Vagina (tissue), 2 donors: Measurements from ENCODE around the gene MBTPS1.

Experiments
- POLR2A ChIP-seq, 2 donors: fragments of 450-650 bp; IDR thresholded peaks; one replicate each; pipeline ENCODE4 v1.6.1; 2017; ENCODE audit warnings: antibody characterized with exemption in 2 of 2, mild to moderate bottlenecking in 2 of 2, moderate library complexity in 2 of 2
- POLR2AphosphoS5 ChIP-seq, 2 donors: sonication (generic); formaldehyde crosslinking; IDR thresholded peaks; one replicate each; pipeline ENCODE4 v1.9.0; 2017; ENCODE audit warnings: antibody characterized with exemption in 2 of 2, mild to moderate bottlenecking in 2 of 2, low read depth in 1 of 2; ENCODE audit not compliant: insufficient read depth in 1 of 2
- TF ChIP-seq, protein P1 (sequence below), 3 experiments: fragments of 450-650 bp in 2 of 3; fragments of 200-600 bp in 1 of 3; sonication (generic) in 1 of 3; IDR thresholded peaks; one replicate each; pipeline ENCODE4 v1.5.1; 2017 to 2019; ENCODE audit warnings: antibody characterized with exemption in 3 of 3, mild to moderate bottlenecking in 2 of 3, moderate library complexity in 2 of 3

GRCh38 chr16:84033251-84034195 lies 83.2 kb downstream of the MBTPS1 start:
- TF ChIP-seq, protein P1, sequence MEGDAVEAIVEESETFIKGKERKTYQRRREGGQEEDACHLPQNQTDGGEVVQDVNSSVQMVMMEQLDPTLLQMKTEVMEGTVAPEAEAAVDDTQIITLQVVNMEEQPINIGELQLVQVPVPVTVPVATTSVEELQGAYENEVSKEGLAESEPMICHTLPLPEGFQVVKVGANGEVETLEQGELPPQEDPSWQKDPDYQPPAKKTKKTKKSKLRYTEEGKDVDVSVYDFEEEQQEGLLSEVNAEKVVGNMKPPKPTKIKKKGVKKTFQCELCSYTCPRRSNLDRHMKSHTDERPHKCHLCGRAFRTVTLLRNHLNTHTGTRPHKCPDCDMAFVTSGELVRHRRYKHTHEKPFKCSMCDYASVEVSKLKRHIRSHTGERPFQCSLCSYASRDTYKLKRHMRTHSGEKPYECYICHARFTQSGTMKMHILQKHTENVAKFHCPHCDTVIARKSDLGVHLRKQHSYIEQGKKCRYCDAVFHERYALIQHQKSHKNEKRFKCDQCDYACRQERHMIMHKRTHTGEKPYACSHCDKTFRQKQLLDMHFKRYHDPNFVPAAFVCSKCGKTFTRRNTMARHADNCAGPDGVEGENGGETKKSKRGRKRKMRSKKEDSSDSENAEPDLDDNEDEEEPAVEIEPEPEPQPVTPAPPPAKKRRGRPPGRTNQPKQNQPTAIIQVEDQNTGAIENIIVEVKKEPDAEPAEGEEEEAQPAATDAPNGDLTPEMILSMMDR (IDR thresholded peaks at IDR 0.05): no peak
- TF ChIP-seq POLR2AphosphoS5 (IDR thresholded peaks at IDR 0.05; ENCODE audit: insufficient read depth in 1 of 2, low read depth in 1 of 2) (no peak), POLR2A (IDR thresholded peaks at IDR 0.05) (no peak)
